Renal pelvis (tissue), 4 donors: ENCODE data around the gene FHL3. TPM values are rescaled to one million over a fixed set of nuclear protein-coding genes. Genes with fewer than 3 reads are reported as not detected.
"Not testable (repeated sequence)": the region's sequence is repeated elsewhere in the genome, so short reads cannot be mapped to it uniquely, and the experiment has no call there.

Experiments used
- DNase-seq: peaks from one replicate; pipeline ENCODE4 v3.0.0-alpha.2; 2013
- polyA plus RNA-seq, 3 donors: library from polyadenylated mRNA; unstranded; fragments of 120-200 nt; gene quantifications; one replicate each; pipeline ENCODE4 v1.2.1, GENCODE V29; 2013; ENCODE audit not compliant: insufficient read length in 3 of 3

FHL3 gene
- polyA plus RNA-seq, 3 donors, result 16.9 to 22.7 (median 19.6) TPM

DNA sequence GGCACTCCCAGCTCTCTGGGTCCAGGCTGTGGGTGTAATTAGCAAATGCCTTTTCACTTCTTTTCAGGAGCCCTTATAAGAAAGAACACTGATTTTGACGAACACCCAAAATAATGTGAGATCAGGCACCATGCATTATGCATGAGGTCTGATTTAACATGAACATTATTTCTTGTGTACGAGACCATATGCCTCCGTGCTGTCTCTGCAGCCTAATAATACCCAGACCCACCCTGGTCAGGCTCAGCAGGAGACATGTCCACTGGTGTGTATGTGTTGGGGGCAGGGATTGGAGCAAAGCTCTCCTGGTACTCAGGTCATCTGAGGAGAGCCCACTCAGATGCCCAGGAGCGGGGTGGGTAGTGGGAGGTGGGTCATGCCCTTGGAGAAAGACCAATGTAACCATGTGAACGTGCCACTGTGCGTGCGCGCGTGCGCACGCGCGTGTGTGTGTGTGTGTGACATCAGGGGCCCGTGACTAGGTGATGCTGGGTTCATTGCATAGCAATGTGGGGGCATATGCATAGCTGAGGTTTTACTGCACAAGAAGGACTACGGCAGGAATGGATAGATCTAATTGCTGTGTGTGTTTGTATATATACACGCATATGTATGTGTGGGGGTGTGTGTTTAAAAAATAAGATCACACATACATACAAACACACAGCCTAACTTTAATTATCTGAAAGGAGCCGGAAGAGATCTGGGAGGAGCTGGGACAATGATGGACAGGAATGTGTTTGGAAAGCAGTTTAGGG lies 34.2 kb upstream of the FHL3 start:
- no peak for DNase-seq

DNA sequence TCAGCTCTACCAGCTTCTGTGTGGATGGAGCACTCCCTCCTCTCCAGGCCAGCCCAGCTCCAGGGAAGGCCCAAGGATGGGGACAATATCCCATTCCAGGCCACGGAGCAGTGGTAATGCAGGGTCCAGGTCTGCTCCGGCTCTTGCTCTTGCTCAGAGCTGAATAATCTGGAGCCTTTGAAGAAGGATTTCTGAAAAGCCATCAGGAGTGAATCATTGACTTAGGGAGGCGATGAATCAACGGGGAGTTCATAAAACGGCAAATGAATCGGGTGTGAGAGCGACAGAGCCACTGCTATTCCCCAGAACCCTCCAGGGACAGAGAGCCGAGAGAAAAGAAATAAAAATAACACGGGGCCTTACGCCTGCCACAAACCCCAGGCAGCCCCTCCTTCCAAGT lies 33.5 kb upstream of the FHL3 start:
- DNase-seq, result no peak

DNA sequence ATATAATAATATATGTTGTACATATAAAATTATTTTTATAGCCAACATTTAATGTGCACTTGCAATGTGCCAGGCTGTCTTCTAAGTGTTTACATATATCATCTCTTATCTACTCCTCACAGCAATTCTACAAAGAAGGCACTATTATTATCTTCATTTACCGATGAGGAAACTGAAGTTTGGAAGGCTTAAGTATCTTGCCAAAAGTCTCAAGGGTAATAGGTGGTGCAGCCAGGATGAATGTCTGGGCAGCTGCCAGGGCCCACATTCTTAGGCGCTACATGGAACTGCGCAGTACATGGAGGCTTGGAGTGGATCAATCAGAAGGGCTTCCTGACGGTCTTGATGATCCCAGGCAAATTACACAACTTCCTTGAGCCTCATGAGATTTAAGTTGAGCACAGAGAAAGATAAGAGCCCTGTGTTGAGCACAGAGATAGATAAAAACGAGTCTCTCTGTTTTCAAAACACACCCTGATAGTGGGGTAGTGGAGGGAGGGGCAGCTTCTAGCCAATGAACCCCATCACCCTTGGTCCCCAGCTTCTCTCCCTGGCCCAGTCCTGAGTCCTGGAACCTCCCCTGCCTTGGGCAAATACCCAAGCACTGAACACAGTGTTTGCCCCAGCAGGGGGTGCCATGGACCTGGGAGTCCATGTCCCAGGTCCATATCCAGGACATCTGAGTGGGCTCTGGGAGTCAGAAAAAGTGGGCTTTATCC lies 32.1 kb upstream of the FHL3 start:
- DNase-seq, result no peak

DNA sequence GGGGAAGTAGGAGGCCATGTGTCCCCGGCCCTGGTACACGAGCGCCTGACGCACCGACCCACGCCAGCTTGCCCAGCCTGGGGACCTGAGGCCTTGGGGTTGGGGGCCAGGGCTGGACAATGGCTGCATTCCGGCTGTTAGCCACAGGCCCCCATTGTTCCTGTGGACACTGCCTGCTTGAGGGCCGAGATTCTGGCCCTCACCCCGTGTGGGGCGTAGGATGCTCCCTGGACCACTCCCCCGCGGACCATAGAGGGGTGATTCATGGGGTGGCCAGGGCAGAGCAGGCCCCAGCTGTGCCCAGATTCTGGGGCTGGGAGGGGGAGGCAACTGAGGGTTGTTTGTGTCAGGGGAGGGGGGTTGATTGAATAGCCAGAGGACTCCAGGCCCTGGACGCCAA lies 29.6 kb upstream of the FHL3 start:
- DNase-seq, result no peak

DNA sequence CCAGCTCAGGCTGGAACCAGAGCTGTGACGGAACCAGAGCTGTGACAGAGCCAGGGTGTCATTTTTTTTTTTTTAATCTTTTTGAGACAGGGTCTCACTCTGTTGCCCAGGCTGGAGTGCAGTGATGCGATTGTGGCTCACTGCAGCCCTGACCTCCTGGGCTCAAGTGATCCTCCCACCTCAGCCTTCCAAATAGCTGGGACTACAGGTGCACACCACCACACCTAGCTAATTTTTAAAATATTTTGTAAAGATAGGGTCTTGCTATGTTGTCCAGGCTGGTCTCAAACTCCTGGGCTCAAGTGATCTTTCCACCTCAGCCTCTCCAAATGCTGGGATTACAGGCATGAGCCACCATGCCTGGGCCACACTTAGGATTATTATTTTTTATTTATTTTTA lies 27.7 kb upstream of the FHL3 start:
- not testable (repeated sequence) for DNase-seq

DNA sequence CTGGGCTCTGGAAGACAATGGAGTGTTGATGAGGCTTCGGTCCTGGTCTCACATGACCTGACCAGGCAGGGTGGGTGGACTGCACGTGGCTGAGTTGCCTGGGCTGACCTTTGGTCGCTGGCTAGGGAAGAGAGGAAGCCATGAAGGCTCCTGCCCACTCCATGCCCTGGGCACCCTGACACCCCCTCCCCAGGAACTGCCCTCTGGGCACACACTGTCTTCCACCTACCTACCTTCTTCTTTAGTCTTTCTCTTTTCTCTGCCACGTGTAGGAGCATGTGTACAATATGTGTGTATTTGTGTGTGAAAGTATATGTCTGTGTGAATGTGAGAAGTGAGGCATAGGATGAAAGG lies 26.2 kb upstream of the FHL3 start:
- no peak for DNase-seq

DNA sequence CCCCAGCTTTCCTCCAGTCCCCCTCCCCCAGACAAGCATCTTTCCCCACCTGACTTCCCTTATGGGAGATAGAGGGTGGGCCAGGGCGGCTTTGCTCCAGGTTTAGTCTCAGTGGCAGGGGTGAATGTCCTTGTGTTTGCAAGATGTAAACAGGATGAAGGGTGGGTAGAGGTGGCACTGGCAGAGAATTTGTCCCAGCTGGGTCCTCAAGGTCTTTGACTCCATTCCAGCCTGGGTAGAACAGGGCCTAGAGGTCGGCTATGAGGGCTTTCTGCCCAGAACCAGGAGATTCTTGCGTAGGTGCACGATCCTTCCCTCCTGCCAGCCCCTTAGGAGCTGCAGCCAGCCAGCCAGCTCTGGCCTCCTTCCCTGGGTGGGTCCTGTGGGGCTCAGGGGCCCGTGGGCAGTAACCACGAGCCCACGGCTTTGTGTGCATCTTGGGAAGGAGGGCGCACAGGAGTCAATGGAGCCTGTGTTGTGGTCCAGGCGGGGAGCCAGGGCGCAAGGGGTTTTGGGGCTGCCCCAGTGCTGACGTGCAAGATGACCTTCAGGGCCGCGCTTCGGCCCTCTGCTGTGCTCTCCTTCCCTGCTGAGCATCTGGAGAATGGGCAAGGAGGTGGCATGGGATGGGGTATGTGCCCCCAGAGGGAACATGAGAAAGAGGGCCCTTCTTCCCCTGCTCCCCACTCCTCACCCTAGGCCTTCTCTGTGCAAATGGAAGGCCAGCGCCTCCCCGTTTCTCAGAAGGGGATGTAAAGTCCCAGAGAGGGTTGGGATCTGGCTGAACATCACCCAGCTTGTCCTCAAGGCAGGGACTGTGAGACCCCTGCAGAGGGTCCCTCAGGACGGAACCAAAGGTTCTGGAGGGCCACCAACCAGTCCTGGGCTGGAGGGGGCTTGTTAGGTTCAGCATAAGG lies 25.5 kb upstream of the FHL3 start:
- no peak for DNase-seq

DNA sequence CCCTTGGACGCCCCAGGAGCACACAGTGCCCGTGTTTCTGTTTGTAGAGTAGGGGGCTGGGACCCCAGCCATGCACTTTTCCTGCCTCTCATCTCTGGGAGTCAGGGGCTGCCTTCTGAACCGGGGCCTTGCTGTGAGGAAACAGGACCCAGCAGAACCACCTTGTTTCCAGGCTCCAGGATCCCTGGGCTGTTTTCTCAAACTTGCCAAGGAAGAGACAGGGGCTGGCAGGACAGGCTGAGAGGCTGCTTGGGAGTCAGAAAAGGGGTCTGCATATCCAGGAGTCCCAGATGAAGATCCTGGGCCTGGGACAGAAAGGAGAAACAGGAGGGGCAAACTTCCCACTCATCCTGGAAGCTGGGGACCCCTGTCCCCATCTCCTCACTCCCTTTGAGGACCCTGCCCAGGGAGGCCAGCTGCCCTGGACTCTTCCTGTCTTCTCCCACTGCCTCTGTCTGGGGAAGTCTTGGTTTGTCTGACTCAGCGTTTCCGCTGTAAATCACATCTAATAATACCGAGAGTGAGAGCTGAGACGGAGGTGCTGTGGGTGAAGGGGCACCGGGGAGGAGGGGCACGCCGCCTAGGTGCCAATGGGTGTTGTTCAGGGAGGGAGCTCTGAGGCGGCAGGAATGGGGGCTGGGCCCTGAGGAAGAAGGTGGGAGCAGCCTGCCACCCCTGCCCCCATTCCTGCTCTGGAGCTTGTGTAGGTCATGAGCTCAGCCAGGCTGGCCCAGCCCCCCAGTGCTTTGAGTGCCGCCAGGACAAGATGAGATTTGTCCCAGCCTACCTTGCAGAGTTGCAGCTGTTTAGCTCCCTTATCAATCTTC lies 24.6 kb upstream of the FHL3 start:
- no peak for DNase-seq

DNA sequence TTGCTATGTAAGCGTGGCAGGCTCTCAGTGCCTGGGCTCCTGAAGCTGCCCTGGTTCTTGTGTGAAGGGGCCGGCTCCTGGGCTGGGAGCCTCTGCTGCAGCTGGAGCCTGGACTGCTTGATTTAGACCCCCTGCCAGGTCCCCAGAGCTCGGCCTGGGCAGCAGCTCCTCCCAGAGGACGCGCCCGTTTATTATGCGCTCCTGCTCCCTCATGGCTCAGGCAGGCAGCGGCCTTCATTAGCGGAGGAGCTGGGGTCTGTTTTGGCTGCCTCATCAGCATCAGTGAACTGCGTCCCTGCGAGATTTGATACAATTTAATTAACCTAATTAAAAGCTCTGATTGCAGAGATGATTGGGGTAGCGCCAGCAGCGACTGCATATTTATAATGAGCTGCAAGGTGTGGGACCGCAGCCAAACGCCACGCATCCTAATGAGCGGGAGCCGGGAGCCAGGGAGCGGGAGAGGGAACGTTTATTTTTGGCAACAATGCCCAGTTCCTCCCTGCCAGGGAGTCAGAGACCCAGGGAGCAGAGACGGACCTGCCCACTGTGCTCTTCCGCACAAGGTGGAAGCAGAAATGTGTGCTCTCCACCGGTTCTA lies 23.9 kb upstream of the FHL3 start:
- no peak for DNase-seq

DNA sequence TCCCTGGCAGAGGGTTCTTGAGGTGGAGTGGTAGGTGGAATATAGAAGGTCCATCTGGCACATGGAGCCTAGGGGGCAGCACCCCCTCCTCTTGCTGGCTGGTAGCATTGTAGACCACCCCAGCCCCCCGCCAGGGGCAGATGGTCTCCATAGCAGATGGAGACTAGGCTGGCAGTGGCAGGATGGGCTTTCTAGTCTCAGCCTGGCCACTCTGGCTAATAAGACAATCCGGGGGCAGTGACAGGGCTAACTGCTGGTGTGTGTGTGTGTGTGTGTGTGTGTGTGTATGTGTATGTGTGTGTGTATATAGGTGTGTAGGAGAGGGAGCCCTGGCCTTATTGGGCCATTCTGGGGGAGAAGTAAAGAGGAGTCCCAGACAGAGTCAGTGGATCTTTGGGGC lies 23.4 kb upstream of the FHL3 start:
- no peak for DNase-seq

DNA sequence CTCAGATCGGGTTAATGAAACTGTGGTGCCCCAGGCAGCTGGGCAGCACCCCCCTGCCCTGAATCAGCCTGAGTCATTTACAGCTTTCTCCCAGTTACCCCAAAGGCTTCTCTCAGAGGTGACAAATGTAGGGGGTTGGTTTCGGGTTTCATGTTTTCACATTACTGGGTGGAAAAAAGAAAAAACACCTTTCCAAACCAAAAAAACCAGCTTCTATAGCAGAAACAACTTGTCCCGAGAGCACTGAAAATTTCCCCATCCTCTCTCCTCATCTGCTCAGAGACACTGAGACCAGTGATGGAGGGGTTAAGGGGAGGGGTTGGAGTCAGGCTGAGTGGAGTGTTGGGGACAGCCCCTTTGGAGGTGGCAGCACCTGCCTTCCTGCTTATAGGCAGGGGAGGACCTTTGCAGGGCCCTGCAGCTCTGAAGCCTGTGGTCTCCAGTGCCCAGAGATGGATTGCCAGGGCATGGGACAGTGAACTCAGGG lies 22.8 kb upstream of the FHL3 start:
- no peak for DNase-seq

DNA sequence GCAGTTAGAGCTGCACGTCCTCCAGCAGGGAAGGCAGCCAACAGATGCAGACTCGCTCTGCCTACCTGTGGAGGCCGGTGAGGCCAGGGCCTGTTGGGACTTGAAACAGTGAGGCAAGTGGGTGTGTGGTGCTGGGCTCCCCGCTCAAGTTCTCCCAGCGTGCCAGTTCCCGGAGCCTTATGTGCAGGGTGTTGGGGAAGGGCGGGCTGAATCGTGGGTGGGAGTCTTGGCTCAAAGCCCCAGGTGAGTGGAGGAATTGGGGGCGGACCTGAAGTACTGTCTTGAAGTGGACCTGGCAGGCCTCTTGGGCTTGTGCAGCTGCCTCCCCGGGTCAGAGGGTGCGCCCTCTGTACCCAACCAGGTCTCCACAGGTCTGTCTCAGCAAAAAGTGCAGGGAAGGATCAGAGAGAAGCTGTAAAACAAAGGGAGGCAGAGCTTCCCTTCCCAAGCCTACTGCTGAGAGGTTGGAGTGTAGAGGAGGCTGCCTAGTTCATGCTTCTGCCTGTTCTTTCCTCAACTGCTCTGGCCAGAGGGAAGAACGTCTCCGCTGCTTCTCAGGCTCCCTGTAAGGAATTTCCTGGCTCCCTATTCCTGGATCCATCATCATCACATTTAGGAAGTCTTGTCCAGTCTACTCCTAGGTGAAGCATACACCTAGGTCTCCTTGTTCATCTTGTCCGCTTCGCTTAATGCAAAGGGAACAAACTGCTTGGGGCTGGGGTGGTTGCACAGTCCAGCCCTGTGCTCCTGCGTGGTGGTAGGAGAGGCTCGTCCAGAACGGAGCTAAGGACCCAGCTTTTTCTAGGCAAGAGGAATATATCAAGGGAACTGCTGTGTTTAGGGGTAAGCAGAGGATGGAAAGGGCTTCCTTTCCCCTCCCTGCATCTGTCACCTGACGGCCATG lies 22.1 kb upstream of the FHL3 start:
- no peak for DNase-seq

DNA sequence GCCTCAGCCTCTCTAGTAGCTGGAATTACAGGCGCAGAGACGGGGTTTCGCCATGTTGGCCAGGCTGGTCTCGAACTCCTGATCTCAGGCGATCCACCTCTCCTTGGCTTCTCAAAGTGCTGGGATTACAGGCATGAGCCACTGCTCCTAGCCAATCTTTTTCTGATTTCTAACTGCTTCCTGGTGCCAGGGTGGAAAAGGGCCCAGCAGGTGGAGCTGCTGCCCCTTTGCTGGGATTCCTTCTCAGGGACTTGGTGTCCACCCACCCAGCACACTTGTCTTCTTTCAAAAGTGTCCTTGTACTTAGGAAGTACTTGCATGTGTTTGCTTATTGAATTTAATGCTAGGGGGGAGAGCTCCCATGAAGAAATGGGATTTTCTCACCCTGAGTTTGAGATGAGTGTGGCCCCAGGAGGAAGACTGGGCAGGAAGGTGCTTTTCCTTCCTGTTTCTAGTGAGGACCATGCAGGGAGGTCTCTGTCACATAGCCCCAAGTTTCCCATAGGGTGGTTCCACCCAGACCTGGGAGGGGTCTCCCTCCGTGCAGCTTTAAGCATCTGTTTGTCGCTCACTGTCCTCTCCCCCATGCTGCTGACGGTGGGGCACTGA lies 21.4 kb upstream of the FHL3 start:
- no peak for DNase-seq

DNA sequence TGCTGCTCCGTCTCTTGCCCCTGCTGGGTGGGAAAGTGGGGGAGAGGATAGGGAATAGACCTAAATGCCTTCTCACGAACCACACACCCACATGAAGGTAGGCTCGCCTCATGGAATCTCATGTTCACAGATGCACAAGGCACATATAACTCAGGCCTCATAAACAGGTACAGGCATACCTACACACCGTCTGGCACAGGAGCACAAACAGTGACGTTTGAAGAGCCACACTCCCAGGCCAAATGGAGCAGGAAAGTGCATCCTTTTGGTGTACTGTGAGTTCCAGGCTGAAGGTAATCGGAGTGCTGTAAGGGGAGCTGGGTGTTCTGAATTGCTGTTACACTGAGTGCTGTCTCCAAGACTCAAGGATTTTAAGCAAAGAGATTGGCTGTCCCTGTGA lies 20.4 kb upstream of the FHL3 start:
- no peak for DNase-seq

DNA sequence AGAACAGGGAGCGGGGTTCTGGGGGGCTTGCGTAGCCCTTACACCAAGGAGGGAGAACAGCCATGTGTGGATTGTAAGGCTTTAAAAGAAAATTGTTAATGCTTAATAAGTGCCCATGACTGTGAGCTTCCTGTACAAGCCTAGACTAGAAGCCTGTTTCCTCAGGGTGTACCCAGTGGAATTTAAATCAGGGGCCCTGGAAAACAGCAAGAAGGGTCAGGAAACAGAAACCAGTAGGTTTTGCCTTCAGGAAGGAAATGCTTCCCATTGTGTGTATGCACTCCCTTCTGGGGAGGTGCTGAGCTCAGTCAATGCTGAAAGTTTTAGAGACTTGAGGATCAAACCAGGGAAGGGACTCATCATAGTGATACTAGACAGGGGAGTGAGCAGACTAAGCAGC lies 19.9 kb upstream of the FHL3 start:
- no peak for DNase-seq

DNA sequence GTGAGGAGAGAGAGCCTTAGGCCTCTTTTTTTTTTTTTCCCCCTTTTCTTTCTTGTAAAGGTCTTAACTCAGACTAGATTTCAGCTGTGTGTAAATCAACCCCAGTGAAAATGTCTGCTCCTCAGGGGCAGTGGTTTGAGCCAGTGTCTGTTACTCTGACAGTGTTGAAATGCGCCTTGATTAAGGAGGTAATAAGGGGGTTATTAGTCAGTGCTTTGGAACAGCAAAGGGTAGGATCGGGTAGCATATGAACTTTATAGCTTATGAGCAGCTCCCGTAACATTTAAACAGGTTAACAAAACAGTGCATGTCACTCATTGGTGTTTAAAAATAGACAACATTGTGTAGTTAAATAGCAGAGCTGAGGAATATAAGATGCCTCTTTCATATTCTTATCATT lies 17.5 kb upstream of the FHL3 start:
- DNase-seq, result no peak

DNA sequence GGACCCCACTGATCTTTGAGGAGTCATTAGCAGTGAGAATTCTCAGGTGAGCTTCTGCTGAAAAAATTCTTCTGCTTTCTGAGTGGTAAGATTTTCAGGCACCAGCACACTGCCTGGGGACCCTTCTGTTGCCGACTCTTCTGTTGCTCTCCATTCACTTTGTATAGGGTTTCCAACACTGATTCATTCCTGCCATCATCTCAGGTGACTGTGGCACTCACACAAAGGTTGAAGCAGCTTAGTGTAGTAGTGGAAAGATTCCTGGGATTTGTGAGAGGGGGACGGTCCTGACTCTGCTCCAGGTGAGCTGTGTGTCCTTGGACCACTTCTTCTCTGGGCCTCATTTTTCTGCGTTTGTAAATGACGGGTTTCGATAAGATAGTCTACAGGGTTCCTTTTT lies 16.7 kb upstream of the FHL3 start:
- no peak for DNase-seq

DNA sequence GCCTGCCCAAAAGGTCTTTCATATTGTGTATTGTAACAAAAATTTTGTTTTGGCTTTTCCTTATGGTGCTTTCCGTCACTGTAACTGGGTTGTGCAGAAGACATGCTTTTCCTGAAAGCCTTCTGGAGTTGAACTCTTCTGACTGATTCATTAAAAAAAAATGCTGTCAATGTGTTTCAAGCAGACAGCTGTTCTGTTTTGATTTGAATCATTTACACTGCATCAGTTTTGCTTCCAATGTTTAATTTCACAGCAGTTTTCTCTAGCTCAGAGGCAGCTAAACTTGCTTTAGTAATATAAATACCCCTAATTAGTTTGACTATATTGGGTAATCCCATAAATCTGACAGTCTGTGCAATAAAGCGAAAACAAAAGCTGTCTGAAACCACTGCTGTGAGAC lies 15.1 kb upstream of the FHL3 start:
- DNase-seq, result no peak

DNA sequence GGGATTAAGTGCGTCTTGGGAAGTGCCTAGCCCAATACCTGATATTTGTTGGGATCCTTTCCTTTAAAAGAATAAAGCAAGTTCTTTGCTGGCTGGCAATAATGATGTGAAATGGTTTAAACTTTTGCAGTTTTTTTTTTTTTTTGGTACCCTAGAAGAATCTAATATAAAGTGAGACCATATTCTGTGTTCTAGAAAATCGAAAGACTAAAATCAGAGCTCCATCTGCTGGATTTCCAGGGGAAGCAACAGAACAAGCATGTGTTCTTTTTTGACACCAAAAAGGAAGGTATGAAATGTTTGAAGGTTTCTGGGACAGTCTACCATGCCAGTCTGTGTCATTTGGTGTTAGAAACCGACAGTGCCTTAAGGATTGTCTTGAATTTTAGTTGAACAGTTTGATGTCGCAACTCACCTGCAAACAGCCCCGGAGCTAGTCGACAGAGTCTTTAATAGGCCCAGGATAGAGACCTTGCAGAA lies 13.6 kb upstream of the FHL3 start:
- no peak for DNase-seq
